GM23338 (cell line): ENCODE results near the gene NENF. TPM values are rescaled to one million over a fixed set of nuclear protein-coding genes. Genes with fewer than 3 reads are reported as not detected.
"Not testable (repeated sequence)": the region's sequence is repeated elsewhere in the genome, so short reads cannot be mapped to it uniquely, and the experiment has no call there.

Source experiments
- ATAC-seq: fragments of 200-7000 bp; cut with Tn5 transposase; 3 replicates; pipeline ENCODE4 v1.9.1; 2020
- DNase-seq: peaks from one replicate; pipeline ENCODE4 v3.0.0-alpha.2; 2015; ENCODE audit warnings: low spot score
- H2AFZ ChIP-seq: fragments of 200-600 bp; sonication (generic); 2 replicates; pipeline ENCODE4 v1.8.0; 2016; ENCODE audit warnings: antibody characterized with exemption, mild to moderate bottlenecking, moderate library complexity
- H3F3A ChIP-seq: fragments of 200-600 bp; sonication (generic); replicated peaks from 2 replicates; pipeline ENCODE4 v1.8.0; 2017; ENCODE audit warnings: antibody characterized with exemption, mixed run types, low read depth
- H3K27ac ChIP-seq: fragments of 200-600 bp; sonication (generic); 2 replicates; pipeline ENCODE4 v1.6.1; 2016; ENCODE audit warnings: low read depth
- H3K27me3 ChIP-seq: fragments of 200-600 bp; sonication (generic); 2 replicates; pipeline ENCODE4 v1.8.0; 2016; ENCODE audit warnings: mild to moderate bottlenecking, mixed run types, moderate library complexity; ENCODE audit not compliant: insufficient read depth
- H3K36me3 ChIP-seq: fragments of 200-600 bp; sonication (generic); 2 replicates; pipeline ENCODE4 v1.8.0; 2016; ENCODE audit warnings: mild to moderate bottlenecking; ENCODE audit not compliant: insufficient read depth
- H3K4me1 ChIP-seq: fragments of 200-600 bp; sonication (generic); 2 replicates; pipeline ENCODE4 v1.8.0; 2016; ENCODE audit warnings: mild to moderate bottlenecking, moderate library complexity; ENCODE audit not compliant: insufficient read depth
- H3K4me2 ChIP-seq: fragments of 200-600 bp; sonication (generic); 2 replicates; pipeline ENCODE4 v1.7.1; 2017; ENCODE audit warnings: mixed run types
- H3K4me3 ChIP-seq: fragments of 200-600 bp; sonication (generic); 2 replicates; pipeline ENCODE4 v1.6.1; 2016; ENCODE audit warnings: mixed run types
- H3K79me2 ChIP-seq: fragments of 200-600 bp; sonication (generic); replicated peaks from 2 replicates; pipeline ENCODE4 v1.8.0; 2017; ENCODE audit warnings: mild to moderate bottlenecking; ENCODE audit not compliant: insufficient read depth
- H3K9me2 ChIP-seq: fragments of 200-600 bp; sonication (generic); 2 replicates; pipeline ENCODE4 v1.8.0; 2017; ENCODE audit not compliant: insufficient read depth
- H4K20me1 ChIP-seq: fragments of 200-600 bp; sonication (generic); replicated peaks from 2 replicates; pipeline ENCODE4 v1.8.0; 2017; ENCODE audit warnings: mild to moderate bottlenecking; ENCODE audit not compliant: insufficient read depth
- H3K27ac Mint-ChIP-seq: 2 replicates; pipeline ENCODE4 v1.8.0; 2020; ENCODE audit warnings: inconsistent platforms, mild to moderate bottlenecking, moderate library complexity, mixed read lengths
- H3K27me3 Mint-ChIP-seq: 3 replicates; pipeline ENCODE4 v1.8.0; 2022; ENCODE audit warnings: low read depth, mild to moderate bottlenecking, moderate library complexity, mixed read lengths, inconsistent platforms; ENCODE audit not compliant: insufficient read depth, poor library complexity
- H3K36me3 Mint-ChIP-seq: 3 replicates; pipeline ENCODE4 v1.8.0; 2021; ENCODE audit warnings: low read depth, mild to moderate bottlenecking, inconsistent platforms, moderate library complexity, mixed read lengths
- H3K4me1 Mint-ChIP-seq: 3 replicates; pipeline ENCODE4 v1.8.0; 2020; ENCODE audit warnings: mild to moderate bottlenecking, inconsistent platforms, mixed read lengths
- H3K4me3 Mint-ChIP-seq: 3 replicates; pipeline ENCODE4 v1.8.0; 2021; ENCODE audit warnings: moderate library complexity, mild to moderate bottlenecking, inconsistent platforms, mixed read lengths
- H3K9me3 Mint-ChIP-seq: 3 replicates; pipeline ENCODE4 v1.8.0; 2020; ENCODE audit warnings: moderate library complexity, mild to moderate bottlenecking, inconsistent platforms, mixed read lengths
- CREB1 ChIP-seq: fragments of 250-450 bp; sonication (Bioruptor Pico); IDR thresholded peaks from 2 replicates; pipeline ENCODE4 v1.5.0; 2020; ENCODE audit warnings: low read depth, mild to moderate bottlenecking, moderate library complexity
- EZH2phosphoT487 ChIP-seq: fragments of 200-600 bp; sonication (generic); IDR thresholded peaks from one replicate; pipeline ENCODE4 v1.8.1; 2018; ENCODE audit warnings: antibody characterized with exemption; ENCODE audit not compliant: unreplicated experiment
- JUNB ChIP-seq: IDR thresholded peaks from one replicate; pipeline ENCODE4 v1.6.1; 2016; ENCODE audit warnings: antibody characterized with exemption; ENCODE audit not compliant: unreplicated experiment
- NANOG ChIP-seq: IDR thresholded peaks from 2 replicates; pipeline ENCODE4 v1.6.1; 2016; ENCODE audit warnings: antibody characterized with exemption, borderline replicate concordance
- POLR2AphosphoS5 ChIP-seq: IDR thresholded peaks from 2 replicates; pipeline ENCODE4 v1.6.1; 2016; ENCODE audit warnings: antibody characterized with exemption, low read depth
- STAT1 ChIP-seq: IDR thresholded peaks from one replicate; pipeline ENCODE4 v1.6.1; 2016; ENCODE audit warnings: antibody characterized with exemption; ENCODE audit not compliant: unreplicated experiment
- ZNF114 ChIP-seq: fragments of 250-450 bp; sonication (Bioruptor Pico); IDR thresholded peaks from 2 replicates; pipeline ENCODE4 v1.5.0; 2020; ENCODE audit warnings: mild to moderate bottlenecking, moderate library complexity
- ZNF331 ChIP-seq: fragments of 250-450 bp; sonication (Bioruptor Pico); IDR thresholded peaks from 2 replicates; pipeline ENCODE4 v1.5.0; 2020; ENCODE audit warnings: low read depth, mild to moderate bottlenecking, moderate library complexity
- polyA plus RNA-seq: library from polyadenylated mRNA; unstranded; fragments of >200 nt; fragmentation: Nextera tagmentation; extraction: Ambion mirVana; gene quantifications from 2 replicates; pipeline ENCODE4 v1.2.1, GENCODE V29; 2016
- total RNA-seq: library from RNA; depleted of rRNA; stranded (reverse); fragments of >200 nt; shearing (Covaris generic); gene quantifications from 2 replicates; pipeline ENCODE4 v1.2.3, GENCODE V29; 2014
- TF ChIP-seq, protein P1 (sequence below): IDR thresholded peaks from one replicate; pipeline ENCODE4 v1.6.1; 2018; ENCODE audit warnings: antibody characterized with exemption; ENCODE audit not compliant: unreplicated experiment
- TF ChIP-seq, protein P2 (sequence below): IDR thresholded peaks from 2 replicates; pipeline ENCODE4 v1.6.1; 2016; ENCODE audit warnings: antibody characterized with exemption

The NENF gene
- total and polyA plus RNA-seq, 2 experiments from 2014 or later, result 27.6 to 60.7 TPM

DNA sequence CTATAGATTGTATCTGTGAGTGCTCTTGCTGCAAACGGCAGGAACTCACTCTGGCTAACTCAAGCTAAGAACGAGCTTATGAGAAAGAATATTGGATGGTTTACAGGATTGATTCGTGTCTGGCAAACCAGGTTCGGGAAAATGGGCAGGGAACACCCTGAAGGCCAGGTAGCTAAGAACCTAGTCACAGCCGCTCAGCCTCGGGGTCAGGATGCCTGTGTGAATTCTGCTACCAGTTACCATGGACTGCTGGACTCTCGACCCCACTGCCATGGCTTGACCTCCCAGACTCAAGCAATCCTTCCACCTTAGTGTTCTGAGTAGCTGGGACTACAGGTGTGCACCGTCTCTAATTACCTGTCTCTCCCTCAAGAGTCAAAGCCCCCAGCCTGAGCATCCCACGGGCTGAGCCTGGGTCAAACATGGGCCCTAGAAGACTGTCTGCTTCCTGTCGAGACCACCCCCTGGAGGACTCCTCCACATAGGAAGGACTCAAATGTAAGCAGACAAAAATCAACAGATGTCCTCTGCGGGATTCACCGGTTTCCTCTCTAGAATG is 45.8 kb downstream of the NENF start (continued):
- TF ChIP-seq ZNF331 (CRISPR knock-in tag) (no peak), STAT1 (no peak), POLR2AphosphoS5 (no peak)

DNA sequence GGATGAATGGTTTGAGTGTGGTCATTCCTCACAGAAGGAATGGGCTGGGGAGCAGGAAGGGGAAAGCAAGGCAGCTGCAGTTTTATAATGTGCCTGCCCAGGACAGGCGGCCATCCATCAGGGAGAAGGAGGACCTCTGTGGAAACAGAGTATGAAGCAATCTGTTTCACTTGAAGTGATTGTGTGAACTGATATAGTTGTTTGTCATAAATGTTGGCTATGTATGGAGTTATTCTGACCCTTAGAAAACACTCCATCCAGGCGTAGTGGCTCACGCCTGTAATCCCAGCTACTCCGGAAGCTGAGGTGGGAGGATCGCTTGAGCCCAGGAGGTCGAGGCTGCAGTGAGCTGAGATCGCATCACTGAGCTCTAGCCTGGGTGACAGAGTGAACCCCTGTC is 46.5 kb downstream of the NENF start:
- Histone ChIP-seq H3K36me3 (no peaks in the 10 kb centered on the region), H3K4me3 (no peak overlapping the region), H3K79me2 (no peaks in the 10 kb centered on the region), H3K4me2 (no peak overlapping the region; the same call in 1 of the 2 replicates), H4K20me1 (no peaks in the 10 kb centered on the region), H2AFZ (peak overlapping the region; percentile 43; the same call in 1 of the 2 replicates), H3K9me2 (no peaks in the 10 kb centered on the region), H3F3A (no peaks in the 10 kb centered on the region), H3K27ac (no peak overlapping the region), H3K27me3 (no peaks in the 10 kb centered on the region), H3K4me1 (peaks cover 10% of the 10 kb centered on the region; the same call in 1 of the 2 replicates)
- Mint-ChIP-seq H3K27ac (no peak overlapping the region), H3K36me3 (no peaks in the 10 kb centered on the region), H3K4me1 (peaks cover 9% of the 10 kb centered on the region), H3K4me3 (no peak overlapping the region), H3K9me3 (no peaks in the 10 kb centered on the region), H3K27me3 (peaks cover 8% of the 10 kb centered on the region)
- no peak for DNase-seq
- no peak for ATAC-seq
- TF ChIP-seq NANOG (no peak), ZNF331 (CRISPR knock-in tag) (no peak), POLR2AphosphoS5 (no peak), ZNF114 (CRISPR knock-in tag) (no peak)

DNA sequence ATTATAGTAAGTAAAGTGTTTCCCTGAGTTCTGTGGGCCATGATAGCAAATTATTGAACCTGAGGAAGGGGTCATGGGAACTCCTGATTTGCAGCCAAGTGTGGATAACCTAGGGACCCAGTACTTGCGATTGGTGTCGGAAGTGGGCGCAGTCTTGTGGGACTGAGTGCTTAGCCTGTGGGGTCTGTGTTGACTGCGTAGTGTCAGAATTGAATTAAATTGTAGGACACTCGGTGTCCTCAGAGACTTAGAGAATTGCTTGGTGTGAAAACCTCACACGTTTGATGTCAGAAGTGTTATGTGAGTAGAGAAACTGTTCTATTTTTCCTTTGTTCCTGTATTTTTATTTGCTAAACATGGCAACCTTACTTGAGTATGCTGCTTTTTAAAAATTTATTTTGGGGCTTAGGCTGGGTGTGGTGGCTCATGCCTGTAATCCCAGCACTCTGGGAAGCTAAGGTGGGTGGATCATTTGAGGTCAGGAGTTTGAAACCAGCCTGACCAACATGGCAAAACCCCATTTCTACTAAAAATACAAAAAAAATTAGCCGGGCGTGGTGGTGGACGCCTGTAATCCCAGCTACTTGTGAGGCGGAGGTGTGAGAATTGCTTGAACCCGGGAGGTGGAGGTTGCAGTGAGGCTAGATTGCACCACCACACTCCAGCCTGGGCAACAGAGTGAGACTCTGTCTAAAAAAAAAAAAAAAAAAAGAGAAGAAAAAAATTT is 48.2 kb downstream of the NENF start:
- H3K27ac ChIP-seq, H3K27ac Mint-ChIP-seq, H3K4me1 Mint-ChIP-seq, H3K27me3 Mint-ChIP-seq, DNase-seq, H3K9me2 ChIP-seq, H3K4me3 ChIP-seq, H3K79me2 ChIP-seq, H3K36me3 Mint-ChIP-seq, H3K27me3 ChIP-seq, H3F3A ChIP-seq, H4K20me1 ChIP-seq, ATAC-seq, H3K4me3 Mint-ChIP-seq, H3K4me2 ChIP-seq, H2AFZ ChIP-seq, H3K36me3 ChIP-seq, H3K9me3 Mint-ChIP-seq: not testable (repeated sequence)
- H3K4me1 ChIP-seq, result peaks cover 10% of the 10 kb centered on the region; the same call in 1 of the 2 replicates

DNA sequence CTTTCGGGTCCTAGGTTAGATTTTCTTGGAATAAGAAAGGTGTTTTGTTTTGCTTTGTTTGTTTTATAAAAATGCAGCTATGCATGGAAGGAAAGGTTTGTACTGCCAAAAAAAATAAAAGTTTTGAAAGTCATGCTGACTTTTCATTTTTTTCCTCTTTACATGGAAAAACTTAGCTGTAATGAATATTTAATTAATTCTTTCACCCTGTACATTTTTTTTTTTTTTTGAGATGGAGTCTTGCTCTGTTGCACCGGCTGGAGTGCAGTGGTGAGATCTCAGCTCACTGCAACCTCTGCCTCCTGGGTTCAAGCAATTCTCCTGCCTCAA is 48.7 kb downstream of the NENF start:
- H3K4me3 Mint-ChIP-seq, result no peak overlapping the region
- no peak for TF ChIP-seq JUNB
- no peak for TF ChIP-seq CREB1 (CRISPR knock-in tag)
- TF ChIP-seq, protein P1, sequence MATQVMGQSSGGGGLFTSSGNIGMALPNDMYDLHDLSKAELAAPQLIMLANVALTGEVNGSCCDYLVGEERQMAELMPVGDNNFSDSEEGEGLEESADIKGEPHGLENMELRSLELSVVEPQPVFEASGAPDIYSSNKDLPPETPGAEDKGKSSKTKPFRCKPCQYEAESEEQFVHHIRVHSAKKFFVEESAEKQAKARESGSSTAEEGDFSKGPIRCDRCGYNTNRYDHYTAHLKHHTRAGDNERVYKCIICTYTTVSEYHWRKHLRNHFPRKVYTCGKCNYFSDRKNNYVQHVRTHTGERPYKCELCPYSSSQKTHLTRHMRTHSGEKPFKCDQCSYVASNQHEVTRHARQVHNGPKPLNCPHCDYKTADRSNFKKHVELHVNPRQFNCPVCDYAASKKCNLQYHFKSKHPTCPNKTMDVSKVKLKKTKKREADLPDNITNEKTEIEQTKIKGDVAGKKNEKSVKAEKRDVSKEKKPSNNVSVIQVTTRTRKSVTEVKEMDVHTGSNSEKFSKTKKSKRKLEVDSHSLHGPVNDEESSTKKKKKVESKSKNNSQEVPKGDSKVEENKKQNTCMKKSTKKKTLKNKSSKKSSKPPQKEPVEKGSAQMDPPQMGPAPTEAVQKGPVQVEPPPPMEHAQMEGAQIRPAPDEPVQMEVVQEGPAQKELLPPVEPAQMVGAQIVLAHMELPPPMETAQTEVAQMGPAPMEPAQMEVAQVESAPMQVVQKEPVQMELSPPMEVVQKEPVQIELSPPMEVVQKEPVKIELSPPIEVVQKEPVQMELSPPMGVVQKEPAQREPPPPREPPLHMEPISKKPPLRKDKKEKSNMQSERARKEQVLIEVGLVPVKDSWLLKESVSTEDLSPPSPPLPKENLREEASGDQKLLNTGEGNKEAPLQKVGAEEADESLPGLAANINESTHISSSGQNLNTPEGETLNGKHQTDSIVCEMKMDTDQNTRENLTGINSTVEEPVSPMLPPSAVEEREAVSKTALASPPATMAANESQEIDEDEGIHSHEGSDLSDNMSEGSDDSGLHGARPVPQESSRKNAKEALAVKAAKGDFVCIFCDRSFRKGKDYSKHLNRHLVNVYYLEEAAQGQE, result no peak
- TF ChIP-seq NANOG, result no peak
- TF ChIP-seq EZH2phosphoT487, result no peak
- TF ChIP-seq STAT1, result no peak
- TF ChIP-seq, protein P2, sequence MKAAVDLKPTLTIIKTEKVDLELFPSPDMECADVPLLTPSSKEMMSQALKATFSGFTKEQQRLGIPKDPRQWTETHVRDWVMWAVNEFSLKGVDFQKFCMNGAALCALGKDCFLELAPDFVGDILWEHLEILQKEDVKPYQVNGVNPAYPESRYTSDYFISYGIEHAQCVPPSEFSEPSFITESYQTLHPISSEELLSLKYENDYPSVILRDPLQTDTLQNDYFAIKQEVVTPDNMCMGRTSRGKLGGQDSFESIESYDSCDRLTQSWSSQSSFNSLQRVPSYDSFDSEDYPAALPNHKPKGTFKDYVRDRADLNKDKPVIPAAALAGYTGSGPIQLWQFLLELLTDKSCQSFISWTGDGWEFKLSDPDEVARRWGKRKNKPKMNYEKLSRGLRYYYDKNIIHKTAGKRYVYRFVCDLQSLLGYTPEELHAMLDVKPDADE, result no peak
- TF ChIP-seq ZNF114 (CRISPR knock-in tag), result no peak
- TF ChIP-seq POLR2AphosphoS5, result no peak
- Histone ChIP-seq H3K4me2 (no peak overlapping the region), H3K36me3 (no peaks in the 10 kb centered on the region), H3K4me3 (no peak overlapping the region), H3K4me1 (peaks cover 13% of the 10 kb centered on the region), H3K27me3 (no peaks in the 10 kb centered on the region), H3K27ac (no peak overlapping the region), H3K79me2 (no peaks in the 10 kb centered on the region), H3K9me2 (no peaks in the 10 kb centered on the region), H4K20me1 (no peaks in the 10 kb centered on the region), H3F3A (no peaks in the 10 kb centered on the region), H2AFZ (no peak overlapping the region)
- H3K4me1 Mint-ChIP-seq, result peaks cover 9% of the 10 kb centered on the region
- ATAC-seq (no peak), DNase-seq (no peak)
- H3K27me3 Mint-ChIP-seq, result peaks cover 6% of the 10 kb centered on the region
- no peaks in the 10 kb centered on the region for H3K9me3 Mint-ChIP-seq
- H3K36me3 Mint-ChIP-seq, result no peaks in the 10 kb centered on the region
- no peak overlapping the region for H3K27ac Mint-ChIP-seq
